Measurements from ENCODE around the gene ZBTB40. TPM values are rescaled to one million over a fixed set of nuclear protein-coding genes. Genes with fewer than 3 reads are reported as not detected.

The ZBTB40 gene
- total and polyA plus RNA-seq, 4 donors = 2.1 to 11.2 (median 4.6) TPM

DNA sequence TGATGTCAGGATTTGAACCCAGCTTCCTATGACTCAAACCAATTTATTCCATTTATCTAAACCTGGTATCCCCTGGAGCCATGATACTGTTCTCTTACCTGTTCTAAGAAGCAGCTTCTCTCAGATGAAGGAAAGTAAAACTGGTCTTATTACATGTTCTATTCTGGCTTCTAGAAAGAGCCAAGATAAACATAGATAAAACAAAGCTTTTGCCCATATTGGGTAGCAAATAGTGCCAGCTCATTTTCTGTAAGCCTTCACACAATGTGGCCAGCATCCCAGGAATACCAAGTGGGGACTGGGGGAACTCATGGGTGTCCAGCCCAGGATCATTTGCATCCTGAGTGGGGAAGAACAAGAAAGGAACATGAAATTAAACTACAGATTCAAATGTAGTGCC is 58.2 kb downstream of the ZBTB40 start (continued):
- TF ChIP-seq, protein P1, sequence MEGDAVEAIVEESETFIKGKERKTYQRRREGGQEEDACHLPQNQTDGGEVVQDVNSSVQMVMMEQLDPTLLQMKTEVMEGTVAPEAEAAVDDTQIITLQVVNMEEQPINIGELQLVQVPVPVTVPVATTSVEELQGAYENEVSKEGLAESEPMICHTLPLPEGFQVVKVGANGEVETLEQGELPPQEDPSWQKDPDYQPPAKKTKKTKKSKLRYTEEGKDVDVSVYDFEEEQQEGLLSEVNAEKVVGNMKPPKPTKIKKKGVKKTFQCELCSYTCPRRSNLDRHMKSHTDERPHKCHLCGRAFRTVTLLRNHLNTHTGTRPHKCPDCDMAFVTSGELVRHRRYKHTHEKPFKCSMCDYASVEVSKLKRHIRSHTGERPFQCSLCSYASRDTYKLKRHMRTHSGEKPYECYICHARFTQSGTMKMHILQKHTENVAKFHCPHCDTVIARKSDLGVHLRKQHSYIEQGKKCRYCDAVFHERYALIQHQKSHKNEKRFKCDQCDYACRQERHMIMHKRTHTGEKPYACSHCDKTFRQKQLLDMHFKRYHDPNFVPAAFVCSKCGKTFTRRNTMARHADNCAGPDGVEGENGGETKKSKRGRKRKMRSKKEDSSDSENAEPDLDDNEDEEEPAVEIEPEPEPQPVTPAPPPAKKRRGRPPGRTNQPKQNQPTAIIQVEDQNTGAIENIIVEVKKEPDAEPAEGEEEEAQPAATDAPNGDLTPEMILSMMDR (IDR thresholded peaks at IDR 0.05; ENCODE audit: low read depth, low read length, missing input control) = no peak

DNA sequence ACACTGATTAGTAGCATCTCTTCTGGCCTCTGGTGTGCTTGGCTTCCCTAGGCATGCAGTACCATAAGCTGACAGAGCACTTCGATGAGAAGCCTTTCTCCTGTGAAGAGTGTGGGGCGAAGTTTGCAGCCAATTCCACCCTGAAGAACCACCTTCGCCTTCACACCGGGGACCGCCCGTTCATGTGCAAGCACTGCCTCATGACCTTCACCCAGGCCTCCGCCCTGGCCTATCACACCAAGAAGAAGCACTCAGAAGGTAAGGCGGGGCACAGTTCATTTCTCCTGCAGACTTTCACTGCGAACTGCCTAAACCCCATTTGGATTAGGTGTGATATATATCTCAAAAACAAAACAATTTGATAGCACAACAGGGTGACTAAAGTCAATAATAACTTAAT is 61.2 kb downstream of the ZBTB40 start:
- DNase-seq (ENCODE audit: low spot score) = no peak
- 94% methylated on average over 9 of the region's 9 CpGs for WGBS
- H3K9me3 ChIP-seq (ENCODE audit: control insufficient read depth in 4 of 4, low read length in 3 of 4) = no peaks in the 10 kb centered on the region
- H3K36me3 ChIP-seq (ENCODE audit: control insufficient read depth in 4 of 4, insufficient read depth in 3 of 4, low read depth in 1 of 4, low read length in 3 of 4) = peaks cover 11 to 90% (median 63%) of the 10 kb centered on the region in 4 donors
- H3K27me3 ChIP-seq (ENCODE audit: control insufficient read depth in 4 of 4, insufficient read depth in 4 of 4, low read length in 3 of 4) = no peaks in the 10 kb centered on the region
- no peak overlapping the region for H3K27ac ChIP-seq (ENCODE audit: low read depth in 1 of 2, low read length in 2 of 2)
- H3K4me1 ChIP-seq (ENCODE audit: control insufficient read depth in 4 of 4, insufficient read depth in 4 of 4, low read length in 3 of 4) = no peaks in the 10 kb centered on the region
- TF ChIP-seq, protein P1 (IDR thresholded peaks at IDR 0.05; ENCODE audit: low read depth, low read length, missing input control) = no peak
- TF ChIP-seq SP1 (IDR thresholded peaks at IDR 0.05) (no peak), FOXA1 (IDR thresholded peaks at IDR 0.05) (no peak), JUND (IDR thresholded peaks at IDR 0.05) (no peak), HNF4G (IDR thresholded peaks at IDR 0.05) (no peak), EGR1 (IDR thresholded peaks at IDR 0.05; ENCODE audit: low read depth in 2 of 2) (no peak), RXRA (IDR thresholded peaks at IDR 0.05) (no peak), YY1 (IDR thresholded peaks at IDR 0.05) (no peak), NR2F2 (IDR thresholded peaks at IDR 0.05) (no peak)
- TF ChIP-seq, protein P2, sequence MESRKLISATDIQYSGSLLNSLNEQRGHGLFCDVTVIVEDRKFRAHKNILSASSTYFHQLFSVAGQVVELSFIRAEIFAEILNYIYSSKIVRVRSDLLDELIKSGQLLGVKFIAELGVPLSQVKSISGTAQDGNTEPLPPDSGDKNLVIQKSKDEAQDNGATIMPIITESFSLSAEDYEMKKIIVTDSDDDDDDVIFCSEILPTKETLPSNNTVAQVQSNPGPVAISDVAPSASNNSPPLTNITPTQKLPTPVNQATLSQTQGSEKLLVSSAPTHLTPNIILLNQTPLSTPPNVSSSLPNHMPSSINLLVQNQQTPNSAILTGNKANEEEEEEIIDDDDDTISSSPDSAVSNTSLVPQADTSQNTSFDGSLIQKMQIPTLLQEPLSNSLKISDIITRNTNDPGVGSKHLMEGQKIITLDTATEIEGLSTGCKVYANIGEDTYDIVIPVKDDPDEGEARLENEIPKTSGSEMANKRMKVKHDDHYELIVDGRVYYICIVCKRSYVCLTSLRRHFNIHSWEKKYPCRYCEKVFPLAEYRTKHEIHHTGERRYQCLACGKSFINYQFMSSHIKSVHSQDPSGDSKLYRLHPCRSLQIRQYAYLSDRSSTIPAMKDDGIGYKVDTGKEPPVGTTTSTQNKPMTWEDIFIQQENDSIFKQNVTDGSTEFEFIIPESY (IDR thresholded peaks at IDR 0.05) = no peak
- no peak overlapping the region for H3K9ac ChIP-seq (ENCODE audit: low read depth in 1 of 2, low read length in 2 of 2)
- H3K4me3 ChIP-seq (ENCODE audit: low read depth in 1 of 3, low read length in 3 of 3) = no peak overlapping the region

DNA sequence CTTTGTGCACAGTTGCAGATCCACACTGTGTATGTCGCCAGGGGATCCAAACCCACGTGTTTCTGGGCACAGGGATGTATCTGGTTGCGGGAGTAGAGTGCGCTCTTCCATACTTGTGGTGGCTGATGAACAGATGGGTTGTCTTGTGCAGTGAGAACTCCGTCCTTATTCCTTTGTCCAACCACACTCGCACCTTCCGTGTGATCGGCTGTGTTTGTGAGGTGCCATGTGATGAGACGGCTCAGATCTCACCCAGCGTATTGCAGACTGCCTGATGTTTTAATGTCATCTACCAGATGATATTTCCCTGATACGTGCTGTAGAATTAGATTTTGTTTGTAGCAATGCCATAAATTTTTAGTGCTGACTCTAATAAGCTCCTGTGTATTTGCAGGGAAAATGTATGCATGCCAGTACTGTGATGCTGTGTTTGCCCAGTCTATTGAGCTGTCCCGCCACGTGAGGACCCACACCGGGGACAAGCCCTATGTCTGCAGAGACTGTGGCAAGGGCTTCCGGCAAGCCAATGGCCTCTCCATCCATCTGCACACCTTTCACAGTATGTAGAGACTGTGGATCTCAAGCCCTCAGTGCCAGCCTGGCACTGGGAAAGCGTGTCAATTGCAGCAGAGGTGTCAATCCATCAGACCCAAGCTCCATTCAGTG is 65.4 kb downstream of the ZBTB40 start:
- Histone ChIP-seq H3K4me3 (ENCODE audit: low read depth in 1 of 3, low read length in 3 of 3) (no peak overlapping the region), H3K36me3 (ENCODE audit: control insufficient read depth in 4 of 4, insufficient read depth in 3 of 4, low read depth in 1 of 4, low read length in 3 of 4) (peaks cover 7 to 95% (median 72%) of the 10 kb centered on the region in 4 donors), H3K9me3 (ENCODE audit: control insufficient read depth in 4 of 4, low read length in 3 of 4) (no peaks in the 10 kb centered on the region), H3K27ac (ENCODE audit: low read depth in 1 of 2, low read length in 2 of 2) (no peak overlapping the region), H3K27me3 (ENCODE audit: control insufficient read depth in 4 of 4, insufficient read depth in 4 of 4, low read length in 3 of 4) (no peaks in the 10 kb centered on the region), H3K4me1 (ENCODE audit: control insufficient read depth in 4 of 4, insufficient read depth in 4 of 4, low read length in 3 of 4) (no peaks in the 10 kb centered on the region), H3K9ac (ENCODE audit: low read depth in 1 of 2, low read length in 2 of 2) (no peak overlapping the region)
- 97% methylated on average over 16 of the region's 16 CpGs for WGBS
- TF ChIP-seq SP1 (IDR thresholded peaks at IDR 0.05) = no peak
- TF ChIP-seq HNF4G (IDR thresholded peaks at IDR 0.05) = no peak
- TF ChIP-seq EGR1 (IDR thresholded peaks at IDR 0.05; ENCODE audit: low read depth in 2 of 2) = no peak
- no peak for TF ChIP-seq JUND (IDR thresholded peaks at IDR 0.05)
- no peak for TF ChIP-seq GABPA (IDR thresholded peaks at IDR 0.05 in 1 of 2, conservative IDR thresholded peaks at IDR 0.05 in 1 of 2)
- DNase-seq (ENCODE audit: low spot score) = no peak
